ENCODE data around the gene SCT. TPM values are rescaled to one million over a fixed set of nuclear protein-coding genes. Genes with fewer than 3 reads are reported as not detected.

Gene SCT
- total RNA-seq, 2 donors from 2014 or later = not detected

GRCh38 chr11:643849-644738, 17.1 kb upstream of the SCT start:
- DNase-seq (ENCODE audit: low spot score) = no peak
- Histone ChIP-seq H3K9me3 (no peaks in the 10 kb centered on the region), H3K27me3 (replicated peaks; ENCODE audit: insufficient read depth) (no peaks in the 10 kb centered on the region), H3K27ac (no peak overlapping the region), H3K4me3 (no peak overlapping the region), H3K4me1 (replicated peaks) (no peaks in the 10 kb centered on the region), H3K36me3 (peaks cover 0 to 3% of the 10 kb centered on the region in 2 donors)
- TF ChIP-seq CTCF (IDR thresholded peaks at IDR 0.05) = no peak
- TF ChIP-seq POLR2A (IDR thresholded peaks at IDR 0.05) = no peak
- no peak for TF ChIP-seq POLR2AphosphoS5 (IDR thresholded peaks at IDR 0.05)
- WGBS = 84% methylated on average over 50 of the region's 50 CpGs
- intact Hi-C loops (cut with DNase I) = no loop called here

GRCh38 chr11:643366-643765, 16.4 kb upstream of the SCT start:
- peaks cover 0 to 3% of the 10 kb centered on the region in 2 donors for H3K36me3 ChIP-seq

GRCh38 chr11:641806-642370, 14.9 kb upstream of the SCT start:
- Histone ChIP-seq H3K9me3 (no peaks in the 10 kb centered on the region), H3K27me3 (replicated peaks; ENCODE audit: insufficient read depth) (no peaks in the 10 kb centered on the region), H3K4me3 (no peak overlapping the region), H3K36me3 (peaks cover 0 to 3% of the 10 kb centered on the region in 2 donors), H3K27ac (no peak overlapping the region), H3K4me1 (replicated peaks) (no peaks in the 10 kb centered on the region)
- intact Hi-C loops (cut with DNase I) = no loop called here
- no peak for DNase-seq (ENCODE audit: low spot score)
- no peak for TF ChIP-seq POLR2AphosphoS5 (IDR thresholded peaks at IDR 0.05)
- no peak for TF ChIP-seq CTCF (IDR thresholded peaks at IDR 0.05)
- no peak for TF ChIP-seq POLR2A (IDR thresholded peaks at IDR 0.05)
- WGBS = 91% methylated on average over 18 of the region's 19 CpGs

More at GRCh38 chr11:643366-643765, 16.4 kb upstream of the SCT start:
- 91% methylated on average over 9 of the region's 9 CpGs for WGBS
- Histone ChIP-seq H3K4me1 (replicated peaks) (no peaks in the 10 kb centered on the region), H3K27me3 (replicated peaks; ENCODE audit: insufficient read depth) (no peaks in the 10 kb centered on the region), H3K9me3 (no peaks in the 10 kb centered on the region), H3K4me3 (no peak overlapping the region), H3K27ac (no peak overlapping the region)
- TF ChIP-seq POLR2AphosphoS5 (IDR thresholded peaks at IDR 0.05) = no peak
- no peak for TF ChIP-seq POLR2A (IDR thresholded peaks at IDR 0.05)
- no peak for TF ChIP-seq CTCF (IDR thresholded peaks at IDR 0.05)
- intact Hi-C loops (cut with DNase I) = no loop called here
- DNase-seq (ENCODE audit: low spot score) = no peak

- Histone ChIP-seq H3K9me3 (no peaks in the 10 kb centered on the region), H3K27ac (no peak overlapping the region), H3K4me3 (no peak overlapping the region), H3K4me1 (replicated peaks) (no peaks in the 10 kb centered on the region), H3K27me3 (replicated peaks; ENCODE audit: insufficient read depth) (no peaks in the 10 kb centered on the region), H3K36me3 (peaks cover 0 to 3% of the 10 kb centered on the region in 2 donors)
- TF ChIP-seq POLR2AphosphoS5 (IDR thresholded peaks at IDR 0.05) = no peak
- no peak for TF ChIP-seq CTCF (IDR thresholded peaks at IDR 0.05)
- no peak for TF ChIP-seq POLR2A (IDR thresholded peaks at IDR 0.05)
- no peak for DNase-seq (ENCODE audit: low spot score)
- WGBS = 62% methylated on average over 46 of the region's 69 CpGs
- intact Hi-C loops (cut with DNase I) = no loop called here
Observed at GRCh38 chr11:640021-640706, 13.2 kb upstream of the SCT start.
